ENCODE results near the gene HOXA9. TPM values are rescaled to one million over a fixed set of nuclear protein-coding genes. Genes with fewer than 3 reads are reported as not detected.

The HOXA9 gene
- total RNA-seq, 2 experiments from 2014 or later: not detected

GRCh38 chr7:27209933-27210440, 44.6 kb upstream of the HOXA9 start:
- no peaks in the 10 kb centered on the region for H3K9me3 ChIP-seq (ENCODE audit: low read length)
- H3K4me3 ChIP-seq (ENCODE audit: low read depth, low read length, poor library complexity, severe bottlenecking): no peak overlapping the region
- H3K4me1 ChIP-seq (ENCODE audit: insufficient read depth, low read length, poor library complexity, severe bottlenecking): no peaks in the 10 kb centered on the region
- no peaks in the 10 kb centered on the region for H4K20me1 ChIP-seq (ENCODE audit: insufficient read depth, low read length)
- no peak overlapping the region for H3K27ac ChIP-seq (ENCODE audit: low read depth, low read length, poor library complexity, severe bottlenecking)
- no peaks in the 10 kb centered on the region for H3K79me2 ChIP-seq (ENCODE audit: insufficient read depth, low read depth, low read length)
- H3K4me2 ChIP-seq (ENCODE audit: low read length): no peak overlapping the region
- no peaks in the 10 kb centered on the region for H3K36me3 ChIP-seq (ENCODE audit: insufficient read depth, low read length)
- CTCF ChIA-PET (ENCODE audit: unreplicated experiment): no interaction called here
- no peak overlapping the region for H2AFZ ChIP-seq (ENCODE audit: low read length)
- no peak for TF ChIP-seq EZH2phosphoT487 (IDR thresholded peaks at IDR 0.05; ENCODE audit: borderline replicate concordance, low read depth, low read length)
- TF ChIP-seq, protein P1, sequence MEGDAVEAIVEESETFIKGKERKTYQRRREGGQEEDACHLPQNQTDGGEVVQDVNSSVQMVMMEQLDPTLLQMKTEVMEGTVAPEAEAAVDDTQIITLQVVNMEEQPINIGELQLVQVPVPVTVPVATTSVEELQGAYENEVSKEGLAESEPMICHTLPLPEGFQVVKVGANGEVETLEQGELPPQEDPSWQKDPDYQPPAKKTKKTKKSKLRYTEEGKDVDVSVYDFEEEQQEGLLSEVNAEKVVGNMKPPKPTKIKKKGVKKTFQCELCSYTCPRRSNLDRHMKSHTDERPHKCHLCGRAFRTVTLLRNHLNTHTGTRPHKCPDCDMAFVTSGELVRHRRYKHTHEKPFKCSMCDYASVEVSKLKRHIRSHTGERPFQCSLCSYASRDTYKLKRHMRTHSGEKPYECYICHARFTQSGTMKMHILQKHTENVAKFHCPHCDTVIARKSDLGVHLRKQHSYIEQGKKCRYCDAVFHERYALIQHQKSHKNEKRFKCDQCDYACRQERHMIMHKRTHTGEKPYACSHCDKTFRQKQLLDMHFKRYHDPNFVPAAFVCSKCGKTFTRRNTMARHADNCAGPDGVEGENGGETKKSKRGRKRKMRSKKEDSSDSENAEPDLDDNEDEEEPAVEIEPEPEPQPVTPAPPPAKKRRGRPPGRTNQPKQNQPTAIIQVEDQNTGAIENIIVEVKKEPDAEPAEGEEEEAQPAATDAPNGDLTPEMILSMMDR (conservative IDR thresholded peaks at IDR 0.05; ENCODE audit: low read length): no peak
- POLR2A ChIA-PET: interaction anchor here (0.6 to 1.3 kb wide), 3 partner anchors 13 to 243 kb away, joined by 3 to 6 read pairs (median 3); no protein-coding TSS in a partner anchor
- no peak for DNase-seq (ENCODE audit: low spot score)
- no TSS peak for BruUV-seq (replicated peaks)
- no peaks in the 10 kb centered on the region for H3K9me2 ChIP-seq (ENCODE audit: insufficient read depth, low read length)
- intact Hi-C loops (cut with micrococcal nuclease; ENCODE audit: unreplicated experiment): no loop called here

GRCh38 chr7:27208998-27209397, 43.7 kb upstream of the HOXA9 start:
- no peak overlapping the region for H3K4me3 ChIP-seq (ENCODE audit: low read depth, low read length, poor library complexity, severe bottlenecking)
- no peaks in the 10 kb centered on the region for H3K36me3 ChIP-seq (ENCODE audit: insufficient read depth, low read length)
- H3K27ac ChIP-seq (ENCODE audit: low read depth, low read length, poor library complexity, severe bottlenecking): no peak overlapping the region
- ChIA-PET POLR2A (interaction anchor here (1.3 kb wide), 1 partner anchor 119 kb away, joined by 6 read pairs; no protein-coding TSS in a partner anchor), CTCF (ENCODE audit: unreplicated experiment) (no interaction called here)
- H4K20me1 ChIP-seq (ENCODE audit: insufficient read depth, low read length): no peaks in the 10 kb centered on the region
- no peak overlapping the region for H2AFZ ChIP-seq (ENCODE audit: low read length)
- H3K9me2 ChIP-seq (ENCODE audit: insufficient read depth, low read length): no peaks in the 10 kb centered on the region
- intact Hi-C loops (cut with micrococcal nuclease; ENCODE audit: unreplicated experiment): no loop called here
- no peaks in the 10 kb centered on the region for H3K4me1 ChIP-seq (ENCODE audit: insufficient read depth, low read length, poor library complexity, severe bottlenecking)
- H3K9me3 ChIP-seq (ENCODE audit: low read length): no peaks in the 10 kb centered on the region
- H3K79me2 ChIP-seq (ENCODE audit: insufficient read depth, low read depth, low read length): no peaks in the 10 kb centered on the region
- DNase-seq (ENCODE audit: low spot score): no peak
- TF ChIP-seq, protein P1 (conservative IDR thresholded peaks at IDR 0.05; ENCODE audit: low read length): no peak
- TF ChIP-seq EZH2phosphoT487 (IDR thresholded peaks at IDR 0.05; ENCODE audit: borderline replicate concordance, low read depth, low read length): no peak
- no TSS peak for BruUV-seq (replicated peaks)
- no peak overlapping the region for H3K4me2 ChIP-seq (ENCODE audit: low read length)

DNA sequence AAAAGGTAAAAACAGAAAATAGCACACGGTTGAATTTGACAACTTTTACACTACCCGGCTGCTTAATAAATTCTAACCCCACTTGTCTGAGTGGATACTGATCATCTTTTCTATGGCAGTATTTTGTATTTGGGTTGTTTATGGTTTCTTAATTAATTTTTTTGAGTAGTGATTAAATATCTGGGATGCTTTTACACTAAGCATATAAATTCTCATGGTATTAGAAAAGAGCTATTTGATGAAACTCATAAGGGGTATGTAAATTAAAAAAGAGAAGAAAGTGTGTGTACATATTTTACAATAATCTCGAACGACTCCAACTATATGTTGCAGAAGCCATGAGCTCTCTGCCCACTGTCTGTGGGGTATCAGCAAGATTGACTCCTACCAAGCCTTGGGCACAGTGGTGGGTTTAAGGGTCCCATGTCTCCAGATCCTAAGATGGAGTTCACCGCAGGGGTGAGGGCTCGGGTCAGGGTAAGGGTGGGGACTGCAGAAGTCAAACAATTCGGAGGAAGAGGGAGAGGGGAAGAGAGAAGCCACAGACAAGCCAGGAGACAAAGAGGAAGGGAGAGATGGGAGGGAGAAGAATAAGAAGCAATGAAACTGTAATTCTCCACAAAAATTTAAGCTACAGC, 42.1 kb upstream of the HOXA9 start:
- H3K9me2 ChIP-seq (ENCODE audit: insufficient read depth, low read length): no peaks in the 10 kb centered on the region
- H3K79me2 ChIP-seq (ENCODE audit: insufficient read depth, low read depth, low read length): no peaks in the 10 kb centered on the region
- ChIA-PET POLR2A (interaction anchor here (0.9 kb wide), 1 partner anchor 1289 kb away, joined by 3 read pairs; no protein-coding TSS in a partner anchor), CTCF (ENCODE audit: unreplicated experiment) (no interaction called here)
- no peak overlapping the region for H3K4me2 ChIP-seq (ENCODE audit: low read length)
- no peak for DNase-seq (ENCODE audit: low spot score)
- H4K20me1 ChIP-seq (ENCODE audit: insufficient read depth, low read length): no peaks in the 10 kb centered on the region
- TF ChIP-seq EZH2phosphoT487 (IDR thresholded peaks at IDR 0.05; ENCODE audit: borderline replicate concordance, low read depth, low read length): no peak
- TF ChIP-seq, protein P1 (conservative IDR thresholded peaks at IDR 0.05; ENCODE audit: low read length): no peak
- no peak overlapping the region for H3K27ac ChIP-seq (ENCODE audit: low read depth, low read length, poor library complexity, severe bottlenecking)
- no TSS peak for BruUV-seq (replicated peaks)
- no peak overlapping the region for H2AFZ ChIP-seq (ENCODE audit: low read length)
- no peak overlapping the region for H3K4me3 ChIP-seq (ENCODE audit: low read depth, low read length, poor library complexity, severe bottlenecking)
- no peaks in the 10 kb centered on the region for H3K4me1 ChIP-seq (ENCODE audit: insufficient read depth, low read length, poor library complexity, severe bottlenecking)
- H3K36me3 ChIP-seq (ENCODE audit: insufficient read depth, low read length): no peaks in the 10 kb centered on the region
- no peaks in the 10 kb centered on the region for H3K9me3 ChIP-seq (ENCODE audit: low read length)
- intact Hi-C loops (cut with micrococcal nuclease; ENCODE audit: unreplicated experiment): no loop called here

Data from OCI-LY7 (cell line).